DMS153 treated with DMSO at 0.1 percent for 48 hours (cell line): Measurements from ENCODE around the gene MRPL22.
"Not testable (repeated sequence)": the region's sequence is repeated elsewhere in the genome, so short reads cannot be mapped to it uniquely, and the experiment has no call there.

Experiments used
- DNase-seq: peaks from one replicate; lab custom pipeline; 2025; ENCODE audit not compliant: unreplicated experiment; lab: John Stamatoyannopoulos, UW

Gene MRPL22

GRCh38 chr5:154940772-154941620 lies at the start of gene MRPL22:
TSS of gene MRPL22 (plus strand) at chr5:154941073. CDS start at chr5:154941111, 38 bp downstream.
- DNase-seq = peak; percentile 63

DNA sequence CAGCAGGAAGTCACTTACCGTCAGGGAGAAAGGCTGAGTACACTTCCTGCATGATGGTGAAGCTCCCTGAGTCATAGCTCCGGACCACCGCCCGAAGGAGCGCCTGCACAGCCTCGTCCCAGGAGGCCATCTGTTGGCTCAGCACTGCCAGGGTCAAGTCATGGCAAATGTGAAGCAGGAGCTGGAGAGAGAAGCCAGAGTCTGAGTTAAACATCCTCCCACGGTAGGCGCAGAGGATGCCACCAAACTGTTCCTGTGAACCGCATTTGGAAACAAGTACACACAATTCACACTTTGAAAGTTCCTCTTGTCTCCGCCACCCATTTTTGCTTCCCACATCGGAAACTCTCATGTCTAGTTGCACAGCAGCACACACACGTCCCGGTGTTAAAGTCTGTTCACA lies 48.5 kb upstream of the MRPL22 start:
- no peak for DNase-seq

DNA sequence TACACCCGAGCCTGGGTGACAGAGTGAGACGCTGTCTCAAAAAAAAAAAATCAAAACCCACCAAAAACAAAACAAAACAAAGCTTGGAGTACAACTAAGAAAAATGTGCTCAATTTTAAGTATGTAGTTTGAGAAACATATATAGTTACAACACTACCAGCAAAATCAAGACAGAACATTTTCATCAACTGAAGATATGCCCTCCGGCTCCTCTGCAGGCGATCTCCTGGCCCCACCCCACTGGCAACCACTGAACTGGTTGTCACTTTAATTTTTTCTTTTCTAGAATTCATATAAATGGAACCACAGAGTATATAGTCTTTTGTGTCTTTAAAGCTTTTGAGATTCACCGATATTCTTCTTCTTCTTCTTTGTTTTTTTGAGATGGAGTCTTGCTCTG lies 47.5 kb upstream of the MRPL22 start:
- DNase-seq = no peak

DNA sequence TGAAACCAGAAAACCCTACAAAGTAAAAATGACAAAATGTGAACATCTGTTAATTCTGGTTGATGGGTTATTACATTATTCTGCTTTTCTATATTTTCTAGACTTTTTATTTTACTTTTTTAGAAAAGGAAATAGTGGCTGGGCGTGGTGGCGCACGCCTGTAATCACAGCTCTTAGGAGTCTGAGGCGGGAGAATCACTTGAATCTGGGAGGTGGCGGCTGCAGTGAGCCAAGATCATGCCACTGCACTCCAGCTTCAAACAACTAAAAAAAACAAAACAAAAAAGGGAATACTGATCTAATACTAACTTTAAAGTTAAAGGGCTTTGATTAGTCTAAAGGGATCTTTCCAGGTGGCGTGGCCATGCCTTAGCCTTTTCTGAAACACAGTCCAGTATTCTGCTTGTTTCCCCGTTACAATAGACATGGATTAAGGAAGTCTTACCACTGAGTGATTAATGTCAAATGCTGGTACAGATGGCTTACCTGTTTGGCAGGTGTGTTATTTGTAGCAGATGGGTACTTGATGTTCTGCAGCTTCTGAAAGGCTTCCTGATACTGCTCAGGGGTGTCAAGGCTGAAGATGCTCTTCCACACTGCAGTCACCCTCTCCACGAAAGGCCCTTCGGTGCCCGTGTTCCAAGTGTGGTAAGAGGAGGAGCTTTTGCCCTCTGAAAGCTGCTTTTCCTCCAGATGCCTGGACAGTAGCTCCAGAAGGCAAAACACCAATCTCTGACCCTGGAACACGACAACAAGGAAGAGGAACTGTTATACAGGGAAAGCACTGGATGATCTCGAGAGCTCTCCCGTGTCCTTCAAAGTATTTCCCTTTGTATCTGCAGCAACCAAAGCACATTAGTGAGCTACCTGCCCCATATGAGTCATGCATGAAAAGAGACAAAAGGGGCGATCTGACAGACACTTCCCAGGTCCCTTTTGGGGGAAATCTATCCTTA lies 45.0 kb upstream of the MRPL22 start:
- no peak for DNase-seq

DNA sequence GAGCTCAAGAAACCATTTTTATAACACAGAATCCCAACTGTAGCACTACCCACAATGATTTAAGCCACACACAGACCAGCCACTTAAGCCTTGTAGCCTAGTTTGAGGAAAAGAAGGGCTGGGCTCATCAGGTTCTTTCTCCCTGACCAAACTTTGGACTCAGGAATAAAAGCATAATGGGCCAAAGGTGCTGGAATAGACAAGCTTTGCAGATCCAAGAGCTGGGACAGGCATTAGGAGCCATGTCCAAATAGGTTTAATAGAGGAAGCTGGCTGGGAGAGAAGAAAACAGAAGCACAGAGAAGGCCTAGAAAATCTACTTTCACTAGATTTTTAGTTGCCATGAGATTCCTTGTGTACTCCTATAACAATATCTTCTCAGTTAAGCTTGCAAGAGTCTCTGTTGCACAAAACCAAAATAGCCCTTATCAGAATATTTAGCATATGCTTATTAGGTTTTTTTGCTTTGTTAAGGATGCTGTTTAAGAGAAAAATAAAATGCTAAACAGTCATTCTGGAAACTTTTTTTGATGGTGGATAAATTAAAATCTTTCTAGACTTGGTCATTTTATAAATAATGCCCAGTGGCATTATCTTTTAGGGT lies 44.2 kb upstream of the MRPL22 start:
- DNase-seq = no peak

DNA sequence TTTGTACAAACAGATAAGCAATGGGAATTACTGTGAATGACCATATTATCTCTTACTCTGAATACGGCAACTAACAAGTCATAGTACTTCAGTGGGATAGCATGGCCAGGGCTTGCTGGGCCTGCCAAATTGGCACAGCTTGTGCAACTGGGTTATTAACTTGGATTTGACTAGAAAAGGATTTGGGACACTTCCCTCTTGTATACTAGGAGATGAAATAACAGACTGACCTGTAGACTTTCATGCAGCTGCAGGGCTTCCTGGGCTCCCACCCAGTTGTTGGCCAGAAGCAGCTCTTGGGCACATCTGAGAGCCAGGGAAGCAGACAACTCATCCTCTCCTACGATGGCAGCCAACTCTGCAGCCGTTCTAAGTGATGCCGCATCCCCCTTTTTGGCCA lies 42.7 kb upstream of the MRPL22 start:
- DNase-seq = no peak

DNA sequence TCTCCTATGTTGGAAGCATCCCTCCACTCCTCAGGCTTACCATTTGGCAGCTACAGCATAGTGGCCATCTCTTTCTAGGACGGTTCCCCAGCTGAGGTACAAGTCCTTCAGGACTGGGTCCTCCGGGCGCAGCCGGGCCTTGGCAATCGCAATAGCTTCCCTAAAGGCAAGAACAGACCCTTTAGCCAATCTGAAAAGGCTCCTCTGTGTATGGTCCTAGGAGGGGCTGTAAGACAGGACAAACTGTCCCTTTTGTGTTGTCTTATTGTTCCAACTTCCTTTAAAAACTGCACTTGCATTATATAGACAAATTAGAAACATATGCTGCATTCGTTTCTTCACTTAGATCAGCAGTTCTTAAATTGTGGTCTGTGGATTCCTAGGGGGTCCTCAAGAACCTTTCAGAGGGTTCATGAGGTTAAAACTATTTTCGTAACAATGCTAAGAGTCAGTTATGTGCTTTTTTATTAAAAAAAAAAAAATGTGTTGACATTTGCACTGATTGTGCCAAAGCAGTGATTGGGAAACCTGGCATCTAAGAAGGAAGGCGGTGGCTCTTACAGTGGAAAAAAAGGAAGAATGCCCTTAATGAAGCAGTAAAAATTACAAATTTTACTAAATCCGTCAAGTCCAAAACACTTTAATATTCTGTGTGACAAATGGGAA lies 41.6 kb upstream of the MRPL22 start:
- no peak for DNase-seq

GRCh38 chr5:154900066-154900465 lies 40.8 kb upstream of the MRPL22 start:
- DNase-seq = no peak

- no peak for DNase-seq
These were observed 39.6 kb upstream of the MRPL22 start for GRCh38 chr5:154901276-154901675.

DNA sequence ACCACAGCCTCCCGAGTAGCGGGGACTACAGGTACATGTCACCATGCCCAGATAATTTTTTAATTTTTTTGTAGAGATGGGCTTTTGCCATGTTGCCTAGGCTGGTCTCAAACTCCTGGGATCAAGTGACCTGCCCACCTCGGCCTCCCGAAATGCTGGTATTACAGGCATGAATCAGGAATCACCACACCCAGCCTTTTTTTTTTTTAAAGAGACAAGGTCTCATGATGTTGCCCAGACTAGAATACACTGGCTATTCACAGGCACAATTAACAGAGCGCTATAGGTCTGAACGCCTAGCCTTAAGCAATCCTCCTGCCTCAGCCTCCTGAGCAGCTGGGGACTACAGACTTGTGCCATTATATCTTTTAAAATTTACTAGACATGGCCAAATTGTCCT lies 39.0 kb upstream of the MRPL22 start:
- DNase-seq = no peak

- not testable (repeated sequence) for DNase-seq
These were observed 35.3 kb upstream of the MRPL22 start for GRCh38 chr5:154905601-154906000.

- DNase-seq = no peak
These were observed 24.0 kb upstream of the MRPL22 start for GRCh38 chr5:154916874-154917273.

GRCh38 chr5:154917757-154918156 lies 23.1 kb upstream of the MRPL22 start:
- no peak for DNase-seq

GRCh38 chr5:154923441-154924430 lies 17.1 kb upstream of the MRPL22 start:
- no peak for DNase-seq

DNA sequence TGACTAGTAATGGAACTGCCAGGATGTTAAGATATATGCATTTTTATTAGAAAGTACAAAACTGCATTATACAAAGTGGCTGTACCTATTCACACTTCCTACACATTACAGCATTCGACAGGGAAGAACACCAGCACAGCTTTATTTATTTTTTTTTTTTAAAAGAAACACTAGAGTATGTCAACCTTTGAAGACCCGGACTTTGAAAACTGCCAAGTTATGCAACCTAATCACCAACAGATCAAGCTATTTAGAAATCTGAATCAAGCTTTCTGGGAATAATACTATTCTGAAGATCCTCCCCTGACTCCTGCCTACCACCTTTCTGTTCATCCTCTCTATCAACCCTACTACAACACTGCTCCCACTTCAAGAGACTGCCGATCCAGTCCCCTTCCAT lies 7.3 kb upstream of the MRPL22 start:
- DNase-seq = no peak

- no peak for DNase-seq
These were observed 6.0 kb upstream of the MRPL22 start for GRCh38 chr5:154934881-154935280.

DNA sequence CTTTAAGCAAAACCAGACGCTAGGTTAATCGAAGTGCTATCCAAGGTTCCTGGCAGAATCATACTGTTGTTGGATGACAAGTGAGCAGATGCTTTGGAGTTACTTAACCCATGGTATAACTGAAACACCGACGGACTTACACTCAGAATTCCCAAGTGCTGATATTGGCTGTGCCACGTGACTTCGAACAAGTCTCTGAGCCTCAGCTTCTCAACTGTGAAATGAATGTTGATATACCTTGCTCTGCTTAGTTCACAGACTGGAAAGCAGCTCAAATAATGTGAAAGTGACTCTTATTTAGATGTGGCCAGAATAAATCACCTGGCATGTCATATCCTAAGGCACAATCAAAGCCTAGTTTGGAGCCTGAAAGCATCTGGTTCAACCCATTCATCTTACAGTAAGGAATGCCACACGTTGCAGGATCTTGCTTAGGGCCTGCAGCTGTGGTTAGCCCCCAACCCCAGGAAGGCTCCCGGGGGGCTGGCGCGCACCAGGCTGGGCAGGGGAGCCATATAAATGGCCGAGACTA lies 3.6 kb upstream of the MRPL22 start:
- DNase-seq = no peak

DNA sequence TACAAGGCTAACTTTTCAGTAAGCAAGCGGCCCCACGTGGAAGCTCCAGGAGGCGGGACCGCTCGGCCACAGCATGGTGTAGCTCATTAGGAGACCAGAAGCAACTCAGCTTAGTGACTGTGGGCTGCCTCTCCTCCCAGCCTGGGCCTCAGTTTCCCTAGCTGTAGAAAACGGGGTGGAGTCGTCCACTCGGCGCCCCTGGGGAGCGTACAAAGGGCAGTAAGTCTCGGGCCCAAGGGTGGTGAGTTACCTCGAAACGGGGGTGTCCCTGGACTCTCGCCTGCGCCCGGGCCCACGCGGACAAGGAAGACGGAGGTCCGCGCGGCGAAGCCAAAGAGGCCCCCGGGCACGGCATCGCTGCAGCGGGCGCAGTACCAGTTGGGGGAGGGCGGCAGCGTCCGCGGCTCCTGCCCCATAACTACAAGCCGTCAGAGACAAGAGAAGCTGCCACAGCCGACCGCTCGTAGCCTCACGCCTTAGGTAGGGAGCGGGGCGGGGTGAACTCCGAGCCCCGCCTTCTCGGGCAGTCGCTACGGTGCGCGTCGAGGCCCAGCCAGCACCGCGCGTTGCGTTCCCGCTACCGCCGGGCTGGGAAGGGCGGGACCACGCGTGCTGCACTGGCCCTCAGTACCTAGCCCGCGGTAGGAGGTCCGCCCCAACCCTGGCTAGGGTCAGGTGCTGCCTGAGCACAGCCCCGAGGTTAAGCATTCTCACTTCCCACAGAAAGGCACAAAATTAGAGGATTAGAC lies 3.0 kb upstream of the MRPL22 start, which contains the start of gene GEMIN5:
GEMIN5 (minus strand) TSS at position 494 of the 749 bp plus-strand sequence; CDS start at position 416, 78 bp downstream.
- DNase-seq = peak; percentile 15

DNA sequence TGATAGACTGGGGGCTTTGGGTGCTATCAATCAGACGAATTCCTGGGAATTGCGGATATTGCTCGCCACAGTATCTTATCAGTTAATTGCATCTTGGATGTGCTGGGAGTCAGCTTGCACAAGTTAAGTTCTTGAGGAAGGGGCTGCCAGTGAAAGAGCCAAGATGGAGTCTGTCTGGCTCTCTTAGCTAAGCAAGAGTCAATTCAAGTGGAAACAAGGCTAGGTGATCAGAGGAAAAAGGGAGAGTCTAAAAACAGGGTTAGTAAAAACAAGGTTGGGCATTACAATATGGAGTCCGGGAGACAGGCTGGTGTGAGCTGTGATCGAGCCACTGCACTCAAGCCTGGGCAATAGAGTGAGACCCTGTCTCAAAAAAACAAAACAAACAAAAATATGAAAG lies 1.5 kb upstream of the MRPL22 start:
- not testable (repeated sequence) for DNase-seq
